ENCODE results near the gene TBCCD1.
A peak's percentile ranks its signal among the peaks of the same experiment; 100 is the strongest.

TBCCD1 gene

GRCh38 chr3:186540221-186540834 lies 26.8 kb downstream of the TBCCD1 start:
- TF ChIP-seq CTCF (IDR thresholded peaks at IDR 0.05), result peak; percentile 74

GRCh38 chr3:186538779-186539178 lies 28.4 kb downstream of the TBCCD1 start:
- TF ChIP-seq CTCF (IDR thresholded peaks at IDR 0.05), result no peak

GRCh38 chr3:186536883-186537844 lies 30.0 kb downstream of the TBCCD1 start:
- no peak for TF ChIP-seq CTCF (IDR thresholded peaks at IDR 0.05)

GRCh38 chr3:186534113-186534669 lies 32.9 kb downstream of the TBCCD1 start:
- no peak for TF ChIP-seq CTCF (IDR thresholded peaks at IDR 0.05)

GRCh38 chr3:186532598-186533072 lies 34.5 kb downstream of the TBCCD1 start:
- TF ChIP-seq CTCF (IDR thresholded peaks at IDR 0.05), result no peak

GRCh38 chr3:186530415-186530814 lies 36.7 kb downstream of the TBCCD1 start:
- TF ChIP-seq CTCF (IDR thresholded peaks at IDR 0.05), result no peak

GRCh38 chr3:186529201-186529999 lies 37.7 kb downstream of the TBCCD1 start:
- no peak for TF ChIP-seq CTCF (IDR thresholded peaks at IDR 0.05)

Data from LNCAP (cell line).